ENCODE measurements around the gene PLCG1. TPM values are rescaled to one million over a fixed set of nuclear protein-coding genes. Genes with fewer than 3 reads are reported as not detected.

Gene PLCG1
- total and polyA plus RNA-seq, 2 experiments from 2014 or later: 27.4 to 206 TPM

DNA sequence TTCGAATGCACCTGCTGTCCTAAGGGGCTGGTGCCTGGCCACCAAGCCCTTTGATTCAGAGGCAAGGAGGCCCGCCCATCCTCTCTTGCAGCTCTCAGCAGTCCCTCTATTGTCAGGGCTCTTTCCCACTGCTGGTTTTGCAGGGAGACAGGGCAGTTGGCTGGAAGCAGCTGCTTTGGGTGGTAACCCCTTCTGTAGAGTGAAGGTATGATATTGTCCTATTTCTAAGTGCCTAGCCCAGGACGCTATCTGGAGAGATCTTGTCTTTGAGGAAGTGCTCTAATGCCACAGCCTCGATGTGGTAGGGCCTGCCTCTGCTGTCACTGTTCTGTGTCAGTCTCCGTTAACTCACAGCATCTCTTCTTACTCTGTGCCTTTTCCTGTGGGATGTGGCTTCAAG, 5.6 kb downstream of the PLCG1 start:
- no peak overlapping the region for H3K27ac ChIP-seq (ENCODE audit: low read depth)
- ATAC-seq: no peak
- no peak overlapping the region for H2AFZ ChIP-seq
- Mint-ChIP-seq H3K4me1 (peaks cover 65% of the 10 kb centered on the region), H3K27ac (no peak overlapping the region; the same call in 1 of the 2 replicates), H3K4me3 (no peak overlapping the region; the same call in 2 of the 3 replicates), H3K36me3 (ENCODE audit: low read depth) (peaks cover 29% of the 10 kb centered on the region), H3K9me3 (no peaks in the 10 kb centered on the region), H3K27me3 (ENCODE audit: insufficient read depth, low read depth, poor library complexity) (peaks cover 5% of the 10 kb centered on the region)
- no peak overlapping the region for H3K4me3 ChIP-seq
- H3K4me2 ChIP-seq: no peak overlapping the region
- H3K27me3 ChIP-seq (ENCODE audit: insufficient read depth): no peaks in the 10 kb centered on the region
- H4K20me1 ChIP-seq (replicated peaks; ENCODE audit: insufficient read depth): peaks cover 72% of the 10 kb centered on the region
- H3K9me2 ChIP-seq (ENCODE audit: insufficient read depth): no peaks in the 10 kb centered on the region
- H3K36me3 ChIP-seq (ENCODE audit: insufficient read depth): no peaks in the 10 kb centered on the region
- peaks cover 100% of the 10 kb centered on the region for H3K79me2 ChIP-seq (replicated peaks; ENCODE audit: insufficient read depth)
- H3F3A ChIP-seq (replicated peaks; ENCODE audit: low read depth): no peaks in the 10 kb centered on the region
- TF ChIP-seq REST (IDR thresholded peaks at IDR 0.05; ENCODE audit: unreplicated experiment) (no peak), ZNF331 (CRISPR knock-in tag; IDR thresholded peaks at IDR 0.05; ENCODE audit: low read depth) (no peak), NANOG (IDR thresholded peaks at IDR 0.05; ENCODE audit: borderline replicate concordance) (no peak), ZNF114 (CRISPR knock-in tag; IDR thresholded peaks at IDR 0.05) (no peak), EZH2phosphoT487 (IDR thresholded peaks at IDR 0.05; ENCODE audit: unreplicated experiment) (no peak), CREB1 (CRISPR knock-in tag; IDR thresholded peaks at IDR 0.05; ENCODE audit: low read depth) (no peak), EZH2 (IDR thresholded peaks at IDR 0.05; ENCODE audit: low read depth, unreplicated experiment) (no peak), POLR2AphosphoS5 (IDR thresholded peaks at IDR 0.05; ENCODE audit: low read depth) (no peak), ETS1 (IDR thresholded peaks at IDR 0.05) (no peak)
- TF ChIP-seq, protein P1, sequence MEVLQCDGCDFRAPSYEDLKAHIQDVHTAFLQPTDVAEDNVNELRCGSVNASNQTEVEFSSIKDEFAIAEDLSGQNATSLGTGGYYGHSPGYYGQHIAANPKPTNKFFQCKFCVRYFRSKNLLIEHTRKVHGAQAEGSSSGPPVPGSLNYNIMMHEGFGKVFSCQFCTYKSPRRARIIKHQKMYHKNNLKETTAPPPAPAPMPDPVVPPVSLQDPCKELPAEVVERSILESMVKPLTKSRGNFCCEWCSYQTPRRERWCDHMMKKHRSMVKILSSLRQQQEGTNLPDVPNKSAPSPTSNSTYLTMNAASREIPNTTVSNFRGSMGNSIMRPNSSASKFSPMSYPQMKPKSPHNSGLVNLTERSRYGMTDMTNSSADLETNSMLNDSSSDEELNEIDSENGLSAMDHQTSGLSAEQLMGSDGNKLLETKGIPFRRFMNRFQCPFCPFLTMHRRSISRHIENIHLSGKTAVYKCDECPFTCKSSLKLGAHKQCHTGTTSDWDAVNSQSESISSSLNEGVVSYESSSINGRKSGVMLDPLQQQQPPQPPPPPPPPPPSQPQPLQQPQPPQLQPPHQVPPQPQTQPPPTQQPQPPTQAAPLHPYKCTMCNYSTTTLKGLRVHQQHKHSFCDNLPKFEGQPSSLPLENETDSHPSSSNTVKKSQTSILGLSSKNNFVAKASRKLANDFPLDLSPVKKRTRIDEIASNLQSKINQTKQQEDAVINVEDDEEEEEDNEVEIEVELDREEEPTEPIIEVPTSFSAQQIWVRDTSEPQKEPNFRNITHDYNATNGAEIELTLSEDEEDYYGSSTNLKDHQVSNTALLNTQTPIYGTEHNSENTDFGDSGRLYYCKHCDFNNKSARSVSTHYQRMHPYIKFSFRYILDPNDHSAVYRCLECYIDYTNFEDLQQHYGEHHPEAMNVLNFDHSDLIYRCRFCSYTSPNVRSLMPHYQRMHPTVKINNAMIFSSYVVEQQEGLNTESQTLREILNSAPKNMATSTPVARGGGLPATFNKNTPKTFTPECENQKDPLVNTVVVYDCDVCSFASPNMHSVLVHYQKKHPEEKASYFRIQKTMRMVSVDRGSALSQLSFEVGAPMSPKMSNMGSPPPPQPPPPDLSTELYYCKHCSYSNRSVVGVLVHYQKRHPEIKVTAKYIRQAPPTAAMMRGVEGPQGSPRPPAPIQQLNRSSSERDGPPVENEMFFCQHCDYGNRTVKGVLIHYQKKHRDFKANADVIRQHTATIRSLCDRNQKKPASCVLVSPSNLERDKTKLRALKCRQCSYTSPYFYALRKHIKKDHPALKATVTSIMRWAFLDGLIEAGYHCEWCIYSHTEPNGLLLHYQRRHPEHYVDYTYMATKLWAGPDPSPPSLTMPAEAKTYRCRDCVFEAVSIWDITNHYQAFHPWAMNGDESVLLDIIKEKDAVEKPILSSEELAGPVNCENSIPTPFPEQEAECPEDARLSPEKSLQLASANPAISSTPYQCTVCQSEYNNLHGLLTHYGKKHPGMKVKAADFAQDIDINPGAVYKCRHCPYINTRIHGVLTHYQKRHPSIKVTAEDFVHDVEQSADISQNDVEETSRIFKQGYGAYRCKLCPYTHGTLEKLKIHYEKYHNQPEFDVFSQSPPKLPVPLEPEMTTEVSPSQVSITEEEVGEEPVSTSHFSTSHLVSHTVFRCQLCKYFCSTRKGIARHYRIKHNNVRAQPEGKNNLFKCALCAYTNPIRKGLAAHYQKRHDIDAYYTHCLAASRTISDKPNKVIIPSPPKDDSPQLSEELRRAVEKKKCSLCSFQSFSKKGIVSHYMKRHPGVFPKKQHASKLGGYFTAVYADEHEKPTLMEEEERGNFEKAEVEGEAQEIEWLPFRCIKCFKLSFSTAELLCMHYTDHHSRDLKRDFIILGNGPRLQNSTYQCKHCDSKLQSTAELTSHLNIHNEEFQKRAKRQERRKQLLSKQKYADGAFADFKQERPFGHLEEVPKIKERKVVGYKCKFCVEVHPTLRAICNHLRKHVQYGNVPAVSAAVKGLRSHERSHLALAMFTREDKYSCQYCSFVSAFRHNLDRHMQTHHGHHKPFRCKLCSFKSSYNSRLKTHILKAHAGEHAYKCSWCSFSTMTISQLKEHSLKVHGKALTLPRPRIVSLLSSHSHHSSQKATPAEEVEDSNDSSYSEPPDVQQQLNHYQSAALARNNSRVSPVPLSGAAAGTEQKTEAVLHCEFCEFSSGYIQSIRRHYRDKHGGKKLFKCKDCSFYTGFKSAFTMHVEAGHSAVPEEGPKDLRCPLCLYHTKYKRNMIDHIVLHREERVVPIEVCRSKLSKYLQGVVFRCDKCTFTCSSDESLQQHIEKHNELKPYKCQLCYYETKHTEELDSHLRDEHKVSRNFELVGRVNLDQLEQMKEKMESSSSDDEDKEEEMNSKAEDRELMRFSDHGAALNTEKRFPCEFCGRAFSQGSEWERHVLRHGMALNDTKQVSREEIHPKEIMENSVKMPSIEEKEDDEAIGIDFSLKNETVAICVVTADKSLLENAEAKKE (CRISPR knock-in tag; IDR thresholded peaks at IDR 0.05): no peak
- TF ChIP-seq, protein P2, sequence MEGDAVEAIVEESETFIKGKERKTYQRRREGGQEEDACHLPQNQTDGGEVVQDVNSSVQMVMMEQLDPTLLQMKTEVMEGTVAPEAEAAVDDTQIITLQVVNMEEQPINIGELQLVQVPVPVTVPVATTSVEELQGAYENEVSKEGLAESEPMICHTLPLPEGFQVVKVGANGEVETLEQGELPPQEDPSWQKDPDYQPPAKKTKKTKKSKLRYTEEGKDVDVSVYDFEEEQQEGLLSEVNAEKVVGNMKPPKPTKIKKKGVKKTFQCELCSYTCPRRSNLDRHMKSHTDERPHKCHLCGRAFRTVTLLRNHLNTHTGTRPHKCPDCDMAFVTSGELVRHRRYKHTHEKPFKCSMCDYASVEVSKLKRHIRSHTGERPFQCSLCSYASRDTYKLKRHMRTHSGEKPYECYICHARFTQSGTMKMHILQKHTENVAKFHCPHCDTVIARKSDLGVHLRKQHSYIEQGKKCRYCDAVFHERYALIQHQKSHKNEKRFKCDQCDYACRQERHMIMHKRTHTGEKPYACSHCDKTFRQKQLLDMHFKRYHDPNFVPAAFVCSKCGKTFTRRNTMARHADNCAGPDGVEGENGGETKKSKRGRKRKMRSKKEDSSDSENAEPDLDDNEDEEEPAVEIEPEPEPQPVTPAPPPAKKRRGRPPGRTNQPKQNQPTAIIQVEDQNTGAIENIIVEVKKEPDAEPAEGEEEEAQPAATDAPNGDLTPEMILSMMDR (conservative IDR thresholded peaks at IDR 0.05; ENCODE audit: low read depth in 2 of 2): no peak
- DNase-seq (ENCODE audit: low spot score): no peak
- H3K4me1 ChIP-seq (ENCODE audit: insufficient read depth): peaks cover 39% of the 10 kb centered on the region

Measured in GM23338 (cell line).